K562 (cell line): ENCODE measurements around the gene NOTO. TPM values are rescaled to one million over a fixed set of nuclear protein-coding genes. Genes with fewer than 3 reads are reported as not detected.

Source experiments
- CTBP1 ChIP-seq: fragments of 450-650 bp; IDR thresholded peaks from 2 replicates; pipeline ENCODE4 v1.6.1; 2016; ENCODE audit warnings: borderline replicate concordance
- CXXC5 ChIP-seq: fragments of 250-450 bp; sonication (Bioruptor Pico); IDR thresholded peaks from 2 replicates; pipeline ENCODE4 v1.8.0; 2022; ENCODE audit warnings: inconsistent platforms, mild to moderate bottlenecking, moderate library complexity
- MTA3 ChIP-seq: fragments of 450-650 bp; formaldehyde crosslinking; IDR thresholded peaks from 2 replicates; pipeline ENCODE4 v1.6.1; 2017; ENCODE audit warnings: mild to moderate bottlenecking, borderline replicate concordance
- NFE2L1 ChIP-seq: fragments of 450-650 bp; IDR thresholded peaks from 2 replicates; pipeline ENCODE4 v1.6.1; 2016; ENCODE audit warnings: missing genetic modification characterization, low read depth, mild to moderate bottlenecking, missing compliant biosample characterization, moderate library complexity, borderline replicate concordance
- PHF21A ChIP-seq: fragments of 450-650 bp; IDR thresholded peaks from 2 replicates; pipeline ENCODE4 v1.6.1; 2017; ENCODE audit warnings: low read depth, borderline replicate concordance
- ZNF24 ChIP-seq: fragments of 450-650 bp; IDR thresholded peaks from 2 replicates; pipeline ENCODE4 v1.6.1; 2016
- polyA plus RNA-seq, 8 experiments: library from polyadenylated mRNA; depleted of rRNA in 4 of 8; stranded (reverse) in 5 of 8; unstranded in 3 of 8; fragments of >200 nt; fragmentation: Nextera tagmentation in 2 of 8; fragmentation: Illumina TruSeq in 1 of 8; extraction: Ambion mirVana in 2 of 8; extraction: Trizol in 1 of 8; gene quantifications; 2 replicates each; pipeline versions ENCODE4 v1.2.1 to v1.2.3, GENCODE V29; 2011 to 2014; ENCODE audit warnings: inconsistent platforms in 1 of 8, missing spikeins in 1 of 8
- total RNA-seq, 7 experiments: library from RNA; depleted of rRNA in 6 of 7; stranded (reverse); fragments of >200 nt in 6 of 7; fragmentation: Illumina TruSeq in 2 of 7; extraction: Trizol in 2 of 7; gene quantifications; 2 replicates each; pipeline versions ENCODE4 v1.2.1 to v1.2.3, GENCODE V29; 2011 to 2021; ENCODE audit warnings: low replicate concordance in 1 of 7
- TF ChIP-seq, protein P1 (sequence below): fragments of 450-650 bp; IDR thresholded peaks from 2 replicates; pipeline ENCODE4 v1.6.1; 2016; ENCODE audit warnings: mild to moderate bottlenecking, moderate library complexity
- TF ChIP-seq, protein P2 (sequence below): sonication (generic); formaldehyde crosslinking; IDR thresholded peaks from 2 replicates; pipeline ENCODE4 v1.4.0; 2020; ENCODE audit warnings: mild to moderate bottlenecking, missing genetic modification reagents
- TF ChIP-seq, protein P3 (sequence below), 2 experiments: IDR thresholded peaks; 2 replicates each; pipeline ENCODE4 v1.6.1; 2011; ENCODE audit warnings: borderline replicate concordance in 1 of 2, control low read depth in 1 of 2, low read depth in 1 of 2, low read length in 1 of 2, mild to moderate bottlenecking in 1 of 2, mixed read lengths in 1 of 2, moderate library complexity in 1 of 2; ENCODE audit not compliant: insufficient read depth in 1 of 2, insufficient read length in 1 of 2, poor library complexity in 1 of 2, severe bottlenecking in 1 of 2; ENCODE audit errors: extremely low read depth in 1 of 2

NOTO gene
- total and polyA plus RNA-seq, 9 of the 15 experiments (the other 6 are each of a cell fraction or from before 2014, with no cell fraction given) = not detected

DNA sequence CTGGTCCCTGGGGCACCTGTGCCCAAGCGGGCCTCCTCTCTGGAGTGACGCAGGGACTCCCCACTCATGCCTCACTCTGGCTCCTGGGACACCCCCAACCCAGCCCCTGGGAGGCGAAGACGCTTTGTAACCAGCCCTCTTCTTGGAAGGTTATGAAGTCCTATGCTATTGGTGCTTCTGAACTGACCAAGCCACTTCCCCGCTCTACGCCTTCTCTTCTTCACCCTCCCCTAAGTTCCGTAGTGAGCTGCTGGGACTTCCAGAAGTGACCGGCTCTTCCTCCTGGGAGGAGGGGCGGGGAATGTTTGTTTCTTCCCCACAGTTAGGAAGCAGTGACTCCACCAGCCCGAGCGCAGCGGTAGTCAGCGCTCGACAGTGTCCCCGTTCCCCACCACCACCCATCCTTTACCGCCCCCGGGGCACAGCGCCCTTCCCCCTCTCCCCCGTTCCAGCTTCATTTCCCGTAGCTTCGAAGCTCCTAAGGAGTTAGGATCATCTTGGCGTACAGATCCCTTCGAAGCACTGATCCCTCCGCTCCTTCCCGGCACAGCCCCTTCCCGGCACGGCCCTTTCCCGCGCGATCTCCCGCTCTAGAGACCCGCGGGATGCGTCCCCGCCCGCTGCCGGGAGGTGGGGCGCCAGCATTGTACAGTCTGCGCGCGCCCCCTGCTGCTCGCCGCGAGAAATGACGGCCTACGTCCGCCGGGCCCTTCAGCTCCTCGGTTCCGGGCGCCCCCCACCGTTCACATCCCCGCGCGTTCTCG is 25.3 kb upstream of the NOTO start (continued):
- TF ChIP-seq, protein P1, sequence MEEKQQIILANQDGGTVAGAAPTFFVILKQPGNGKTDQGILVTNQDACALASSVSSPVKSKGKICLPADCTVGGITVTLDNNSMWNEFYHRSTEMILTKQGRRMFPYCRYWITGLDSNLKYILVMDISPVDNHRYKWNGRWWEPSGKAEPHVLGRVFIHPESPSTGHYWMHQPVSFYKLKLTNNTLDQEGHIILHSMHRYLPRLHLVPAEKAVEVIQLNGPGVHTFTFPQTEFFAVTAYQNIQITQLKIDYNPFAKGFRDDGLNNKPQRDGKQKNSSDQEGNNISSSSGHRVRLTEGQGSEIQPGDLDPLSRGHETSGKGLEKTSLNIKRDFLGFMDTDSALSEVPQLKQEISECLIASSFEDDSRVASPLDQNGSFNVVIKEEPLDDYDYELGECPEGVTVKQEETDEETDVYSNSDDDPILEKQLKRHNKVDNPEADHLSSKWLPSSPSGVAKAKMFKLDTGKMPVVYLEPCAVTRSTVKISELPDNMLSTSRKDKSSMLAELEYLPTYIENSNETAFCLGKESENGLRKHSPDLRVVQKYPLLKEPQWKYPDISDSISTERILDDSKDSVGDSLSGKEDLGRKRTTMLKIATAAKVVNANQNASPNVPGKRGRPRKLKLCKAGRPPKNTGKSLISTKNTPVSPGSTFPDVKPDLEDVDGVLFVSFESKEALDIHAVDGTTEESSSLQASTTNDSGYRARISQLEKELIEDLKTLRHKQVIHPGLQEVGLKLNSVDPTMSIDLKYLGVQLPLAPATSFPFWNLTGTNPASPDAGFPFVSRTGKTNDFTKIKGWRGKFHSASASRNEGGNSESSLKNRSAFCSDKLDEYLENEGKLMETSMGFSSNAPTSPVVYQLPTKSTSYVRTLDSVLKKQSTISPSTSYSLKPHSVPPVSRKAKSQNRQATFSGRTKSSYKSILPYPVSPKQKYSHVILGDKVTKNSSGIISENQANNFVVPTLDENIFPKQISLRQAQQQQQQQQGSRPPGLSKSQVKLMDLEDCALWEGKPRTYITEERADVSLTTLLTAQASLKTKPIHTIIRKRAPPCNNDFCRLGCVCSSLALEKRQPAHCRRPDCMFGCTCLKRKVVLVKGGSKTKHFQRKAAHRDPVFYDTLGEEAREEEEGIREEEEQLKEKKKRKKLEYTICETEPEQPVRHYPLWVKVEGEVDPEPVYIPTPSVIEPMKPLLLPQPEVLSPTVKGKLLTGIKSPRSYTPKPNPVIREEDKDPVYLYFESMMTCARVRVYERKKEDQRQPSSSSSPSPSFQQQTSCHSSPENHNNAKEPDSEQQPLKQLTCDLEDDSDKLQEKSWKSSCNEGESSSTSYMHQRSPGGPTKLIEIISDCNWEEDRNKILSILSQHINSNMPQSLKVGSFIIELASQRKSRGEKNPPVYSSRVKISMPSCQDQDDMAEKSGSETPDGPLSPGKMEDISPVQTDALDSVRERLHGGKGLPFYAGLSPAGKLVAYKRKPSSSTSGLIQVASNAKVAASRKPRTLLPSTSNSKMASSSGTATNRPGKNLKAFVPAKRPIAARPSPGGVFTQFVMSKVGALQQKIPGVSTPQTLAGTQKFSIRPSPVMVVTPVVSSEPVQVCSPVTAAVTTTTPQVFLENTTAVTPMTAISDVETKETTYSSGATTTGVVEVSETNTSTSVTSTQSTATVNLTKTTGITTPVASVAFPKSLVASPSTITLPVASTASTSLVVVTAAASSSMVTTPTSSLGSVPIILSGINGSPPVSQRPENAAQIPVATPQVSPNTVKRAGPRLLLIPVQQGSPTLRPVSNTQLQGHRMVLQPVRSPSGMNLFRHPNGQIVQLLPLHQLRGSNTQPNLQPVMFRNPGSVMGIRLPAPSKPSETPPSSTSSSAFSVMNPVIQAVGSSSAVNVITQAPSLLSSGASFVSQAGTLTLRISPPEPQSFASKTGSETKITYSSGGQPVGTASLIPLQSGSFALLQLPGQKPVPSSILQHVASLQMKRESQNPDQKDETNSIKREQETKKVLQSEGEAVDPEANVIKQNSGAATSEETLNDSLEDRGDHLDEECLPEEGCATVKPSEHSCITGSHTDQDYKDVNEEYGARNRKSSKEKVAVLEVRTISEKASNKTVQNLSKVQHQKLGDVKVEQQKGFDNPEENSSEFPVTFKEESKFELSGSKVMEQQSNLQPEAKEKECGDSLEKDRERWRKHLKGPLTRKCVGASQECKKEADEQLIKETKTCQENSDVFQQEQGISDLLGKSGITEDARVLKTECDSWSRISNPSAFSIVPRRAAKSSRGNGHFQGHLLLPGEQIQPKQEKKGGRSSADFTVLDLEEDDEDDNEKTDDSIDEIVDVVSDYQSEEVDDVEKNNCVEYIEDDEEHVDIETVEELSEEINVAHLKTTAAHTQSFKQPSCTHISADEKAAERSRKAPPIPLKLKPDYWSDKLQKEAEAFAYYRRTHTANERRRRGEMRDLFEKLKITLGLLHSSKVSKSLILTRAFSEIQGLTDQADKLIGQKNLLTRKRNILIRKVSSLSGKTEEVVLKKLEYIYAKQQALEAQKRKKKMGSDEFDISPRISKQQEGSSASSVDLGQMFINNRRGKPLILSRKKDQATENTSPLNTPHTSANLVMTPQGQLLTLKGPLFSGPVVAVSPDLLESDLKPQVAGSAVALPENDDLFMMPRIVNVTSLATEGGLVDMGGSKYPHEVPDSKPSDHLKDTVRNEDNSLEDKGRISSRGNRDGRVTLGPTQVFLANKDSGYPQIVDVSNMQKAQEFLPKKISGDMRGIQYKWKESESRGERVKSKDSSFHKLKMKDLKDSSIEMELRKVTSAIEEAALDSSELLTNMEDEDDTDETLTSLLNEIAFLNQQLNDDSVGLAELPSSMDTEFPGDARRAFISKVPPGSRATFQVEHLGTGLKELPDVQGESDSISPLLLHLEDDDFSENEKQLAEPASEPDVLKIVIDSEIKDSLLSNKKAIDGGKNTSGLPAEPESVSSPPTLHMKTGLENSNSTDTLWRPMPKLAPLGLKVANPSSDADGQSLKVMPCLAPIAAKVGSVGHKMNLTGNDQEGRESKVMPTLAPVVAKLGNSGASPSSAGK = peak; percentile 62
- 0 out of 2 replicates have a peak, but pooled peaks have one; percentile 60 for TF ChIP-seq PHF21A
- peak; percentile 34; the same call in 1 of the 2 replicates for TF ChIP-seq ZNF24
- TF ChIP-seq, protein P2, sequence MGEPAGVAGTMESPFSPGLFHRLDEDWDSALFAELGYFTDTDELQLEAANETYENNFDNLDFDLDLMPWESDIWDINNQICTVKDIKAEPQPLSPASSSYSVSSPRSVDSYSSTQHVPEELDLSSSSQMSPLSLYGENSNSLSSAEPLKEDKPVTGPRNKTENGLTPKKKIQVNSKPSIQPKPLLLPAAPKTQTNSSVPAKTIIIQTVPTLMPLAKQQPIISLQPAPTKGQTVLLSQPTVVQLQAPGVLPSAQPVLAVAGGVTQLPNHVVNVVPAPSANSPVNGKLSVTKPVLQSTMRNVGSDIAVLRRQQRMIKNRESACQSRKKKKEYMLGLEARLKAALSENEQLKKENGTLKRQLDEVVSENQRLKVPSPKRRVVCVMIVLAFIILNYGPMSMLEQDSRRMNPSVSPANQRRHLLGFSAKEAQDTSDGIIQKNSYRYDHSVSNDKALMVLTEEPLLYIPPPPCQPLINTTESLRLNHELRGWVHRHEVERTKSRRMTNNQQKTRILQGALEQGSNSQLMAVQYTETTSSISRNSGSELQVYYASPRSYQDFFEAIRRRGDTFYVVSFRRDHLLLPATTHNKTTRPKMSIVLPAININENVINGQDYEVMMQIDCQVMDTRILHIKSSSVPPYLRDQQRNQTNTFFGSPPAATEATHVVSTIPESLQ (CRISPR knock-in tag) = peak; percentile 71; the same call in 1 of the 2 replicates
- TF ChIP-seq CXXC5 (CRISPR knock-in tag) = peak; percentile 83
- TF ChIP-seq MTA3 = peak; percentile 57; the same call in 1 of the 2 replicates
- peak; percentile 84 for TF ChIP-seq CTBP1
- no peak for TF ChIP-seq NFE2L1 (tag)
- TF ChIP-seq, protein P3, sequence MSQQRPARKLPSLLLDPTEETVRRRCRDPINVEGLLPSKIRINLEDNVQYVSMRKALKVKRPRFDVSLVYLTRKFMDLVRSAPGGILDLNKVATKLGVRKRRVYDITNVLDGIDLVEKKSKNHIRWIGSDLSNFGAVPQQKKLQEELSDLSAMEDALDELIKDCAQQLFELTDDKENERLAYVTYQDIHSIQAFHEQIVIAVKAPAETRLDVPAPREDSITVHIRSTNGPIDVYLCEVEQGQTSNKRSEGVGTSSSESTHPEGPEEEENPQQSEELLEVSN (IDR thresholded peaks at IDR 0.05; ENCODE audit: borderline replicate concordance in 1 of 2, extremely low read depth in 1 of 2, insufficient read depth in 1 of 2, insufficient read length in 1 of 2, low read depth in 1 of 2, low read length in 1 of 2, poor library complexity in 1 of 2, severe bottlenecking in 1 of 2) = peak; percentile 86 to 91
